ENCODE results near the gene TMEM221. TPM values are rescaled to one million over a fixed set of nuclear protein-coding genes. Genes with fewer than 3 reads are reported as not detected.

The TMEM221 gene
- total RNA-seq, 4 donors from 2014 or later: not detected

DNA sequence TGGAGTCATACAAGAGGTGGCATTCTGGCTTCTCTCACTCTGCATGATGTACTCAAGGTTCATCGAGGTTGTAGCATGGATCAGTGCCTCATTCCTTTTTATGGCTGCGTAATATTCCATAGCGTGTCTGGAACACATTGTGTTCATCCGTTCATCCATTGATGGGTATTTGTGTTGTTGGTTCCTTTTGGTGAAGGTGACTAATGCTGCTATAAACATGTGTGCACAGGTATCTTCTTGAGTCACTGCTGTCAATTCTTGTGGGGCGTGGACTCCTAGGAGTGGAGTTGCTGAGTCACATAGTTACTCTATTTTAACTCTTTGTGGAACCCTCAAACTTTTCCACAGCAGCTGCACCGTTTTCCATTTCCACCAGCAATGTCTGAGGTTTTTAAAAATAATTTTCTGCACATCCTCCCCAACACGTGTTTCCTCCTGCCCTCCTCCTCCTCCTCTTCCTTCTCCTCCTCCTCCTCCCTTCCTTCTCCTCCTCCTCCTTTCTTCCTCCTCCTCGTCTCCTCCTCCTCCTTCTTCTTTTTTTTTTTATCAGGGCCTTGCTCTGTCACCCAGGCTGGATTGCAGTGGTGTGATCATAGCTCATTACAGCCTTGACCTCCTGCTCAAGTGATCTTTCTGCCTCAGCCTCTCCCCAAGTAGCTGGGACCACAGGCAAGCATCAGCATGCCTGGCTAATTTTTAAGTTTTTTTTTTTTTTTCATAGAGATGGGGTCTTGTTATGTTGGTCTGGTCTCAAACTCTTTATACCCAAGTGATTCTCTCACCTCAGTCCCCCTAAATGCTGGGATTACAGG is 2.0 kb upstream of the TMEM221 start:
- TF ChIP-seq CTCF (IDR thresholded peaks at IDR 0.05): no peak
- Histone ChIP-seq H3K27ac (no peak overlapping the region), H3K36me3 (no peaks in the 10 kb centered on the region), H3K4me1 (peaks cover 3 to 8% (median 5%) of the 10 kb centered on the region in 4 donors), H3K27me3 (peaks cover 0 to 17% of the 10 kb centered on the region in 2 donors), H3K4me3 (no peak overlapping the region), H3K9me3 (no peaks in the 10 kb centered on the region)
- DNase-seq: peak in 1 of 3 donors; percentile 66

- Histone ChIP-seq H3K4me3 (peak overlapping the region in 3 of 4 donors; percentile 41 to 57 (median 47)), H3K9me3 (no peaks in the 10 kb centered on the region), H3K27me3 (peaks cover 0 to 4% of the 10 kb centered on the region in 2 donors), H3K27ac (no peak overlapping the region), H3K4me1 (peaks cover 3 to 8% (median 5%) of the 10 kb centered on the region in 4 donors), H3K36me3 (no peaks in the 10 kb centered on the region)
- TF ChIP-seq POLR2A (IDR thresholded peaks at IDR 0.05) (no peak), CTCF (IDR thresholded peaks at IDR 0.05) (no peak)
- no peak for DNase-seq
These were observed 751 bp downstream of the TMEM221 start for GRCh38 chr19:17447704-17448130.

- peaks cover 3 to 8% (median 5%) of the 10 kb centered on the region in 4 donors for H3K4me1 ChIP-seq
- H3K27ac ChIP-seq: no peak overlapping the region
- no peak for DNase-seq
- H3K36me3 ChIP-seq: no peaks in the 10 kb centered on the region
- TF ChIP-seq CTCF (IDR thresholded peaks at IDR 0.05): no peak
- no peak for TF ChIP-seq POLR2A (IDR thresholded peaks at IDR 0.05)
- no peaks in the 10 kb centered on the region for H3K9me3 ChIP-seq
- H3K4me3 ChIP-seq: no peak overlapping the region
- H3K27me3 ChIP-seq: peaks cover 0 to 4% of the 10 kb centered on the region in 2 donors
These were observed 2.8 kb downstream of the TMEM221 start for GRCh38 chr19:17445526-17446165.

GRCh38 chr19:17441241-17442021 is 7.0 kb downstream of the TMEM221 start:
- DNase-seq: no peak
- no peaks in the 10 kb centered on the region for H3K27me3 ChIP-seq

More at GRCh38 chr19:17441241-17442021, 7.0 kb downstream of the TMEM221 start:
- H3K36me3 ChIP-seq: no peaks in the 10 kb centered on the region
- no peaks in the 10 kb centered on the region for H3K4me1 ChIP-seq
- no peak overlapping the region for H3K4me3 ChIP-seq
- no peak overlapping the region for H3K27ac ChIP-seq
- TF ChIP-seq POLR2A (IDR thresholded peaks at IDR 0.05) (no peak), CTCF (IDR thresholded peaks at IDR 0.05) (peak in 4 of 6 experiments; percentile 21 to 40 (median 36))
- no peaks in the 10 kb centered on the region for H3K9me3 ChIP-seq
